HG03378 (cell line): ENCODE results near the gene C6orf89.
"Not testable (repeated sequence)": the region's sequence is repeated elsewhere in the genome, so short reads cannot be mapped to it uniquely, and the experiment has no call there.

Experiments
- ATAC-seq: cut with Tn5 transposase; IDR thresholded peaks from one replicate; pipeline ENCODE4 v1.9.1; 2021; ENCODE audit warnings: mild to moderate bottlenecking, moderate library complexity; ENCODE audit not compliant: unreplicated experiment

The C6orf89 gene

DNA sequence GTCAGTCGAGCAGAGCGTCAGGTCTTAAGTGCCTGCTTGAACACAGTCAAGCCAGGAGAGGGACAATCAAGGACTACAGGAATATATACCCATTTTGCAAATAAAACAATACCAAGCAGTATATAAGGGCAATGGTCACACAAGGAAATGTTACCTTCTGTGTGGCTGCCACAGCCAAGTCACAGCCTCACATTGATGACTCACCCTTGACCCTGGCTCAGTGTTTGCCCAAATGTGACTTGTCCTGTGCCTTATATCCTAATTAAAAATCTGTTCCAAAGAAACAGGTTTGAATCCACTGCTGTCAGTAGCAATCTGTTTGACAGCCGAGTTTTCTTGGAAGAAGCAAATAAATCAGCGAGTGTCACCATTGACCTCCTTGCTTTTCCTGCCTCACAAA, 34.3 kb downstream of the C6orf89 start:
- no peak for ATAC-seq

GRCh38 chr6:36920546-36920945, 34.8 kb downstream of the C6orf89 start:
- ATAC-seq, result no peak

DNA sequence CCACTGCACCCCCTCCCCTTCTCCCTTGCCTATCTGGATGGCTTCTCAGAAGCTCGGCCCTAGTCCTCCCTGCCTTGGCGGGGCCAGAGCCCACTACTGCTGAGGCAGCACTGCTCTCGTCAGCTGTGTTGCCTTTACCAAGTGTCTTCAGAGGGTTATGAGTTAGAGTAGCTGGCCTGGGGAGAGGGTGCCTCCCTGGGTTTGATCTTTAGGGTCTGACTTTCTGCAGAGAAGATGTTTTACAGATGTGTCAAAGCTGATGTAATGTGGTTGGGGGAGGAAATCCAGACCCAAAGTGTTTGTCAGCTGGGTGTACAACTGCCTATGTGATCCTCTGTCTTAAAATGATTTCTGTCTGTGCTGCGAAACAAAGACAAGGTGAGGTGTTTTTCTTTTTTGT, 38.4 kb downstream of the C6orf89 start:
- ATAC-seq, result no peak

- no peak for ATAC-seq
These were observed 39.1 kb downstream of the C6orf89 start for GRCh38 chr6:36924778-36925374.

DNA sequence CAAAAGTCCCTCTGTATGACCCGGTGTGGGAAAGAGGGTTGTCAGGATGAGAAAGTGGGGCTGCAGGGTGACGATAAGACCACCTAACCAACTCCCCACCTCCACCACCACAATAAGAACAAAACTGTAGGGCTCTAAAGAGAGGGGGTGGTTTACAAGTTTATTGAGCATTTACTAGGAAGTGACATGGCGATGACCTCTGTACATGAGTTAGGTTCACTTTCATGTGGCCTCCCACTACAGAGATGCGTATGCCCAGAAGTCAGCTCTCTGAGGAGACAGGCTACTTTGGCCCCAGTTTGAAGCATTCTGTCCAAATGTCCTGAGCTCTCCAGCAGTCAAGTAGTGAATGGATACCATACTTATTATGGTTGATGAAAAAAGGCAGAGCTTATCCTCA, 40.1 kb downstream of the C6orf89 start:
- ATAC-seq, result no peak

DNA sequence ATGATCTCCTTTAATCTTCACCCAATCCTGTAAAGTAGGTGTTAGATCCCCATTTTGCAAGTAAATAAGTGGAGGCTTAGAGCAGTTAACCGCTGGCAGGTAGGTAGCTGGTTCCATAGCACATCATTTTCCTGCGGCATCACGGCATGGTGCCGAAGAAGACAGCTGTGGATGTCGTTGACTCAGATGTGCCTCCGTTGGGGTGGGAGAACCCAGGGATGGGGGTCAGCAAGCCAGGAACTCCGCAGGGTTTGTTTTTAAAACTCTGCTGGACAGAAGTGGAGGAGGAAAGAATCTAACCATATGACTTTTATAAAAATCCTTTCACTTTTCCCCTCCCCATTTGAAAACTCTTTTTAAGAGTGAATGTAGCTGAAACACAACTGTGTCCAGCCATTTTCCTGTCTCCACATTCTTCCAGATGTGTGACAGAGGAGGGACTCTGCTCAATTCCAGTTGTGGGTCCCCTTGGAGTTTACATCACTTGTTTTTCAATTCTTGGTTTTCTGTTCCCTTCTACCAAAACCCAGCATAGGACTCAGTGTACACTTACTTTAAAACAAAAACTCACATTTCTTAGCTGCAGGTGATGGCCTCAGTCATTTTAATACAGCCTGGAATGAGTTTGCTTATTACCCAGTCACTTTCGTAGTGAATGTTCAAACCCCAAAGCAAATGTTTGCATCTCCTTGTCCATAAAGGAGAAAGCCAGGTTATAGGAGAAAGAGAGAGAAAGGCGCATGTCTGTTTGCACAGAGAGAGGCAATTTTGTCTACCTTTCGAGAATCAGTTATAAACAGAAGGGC, 41.2 kb downstream of the C6orf89 start:
- no peak for ATAC-seq

- no peak for ATAC-seq
These were observed 42.2 kb downstream of the C6orf89 start for GRCh38 chr6:36927691-36928546.

GRCh38 chr6:36928547-36928918, 42.8 kb downstream of the C6orf89 start:
- no peak for ATAC-seq

- ATAC-seq, result no peak
These were observed 43.4 kb downstream of the C6orf89 start for GRCh38 chr6:36929152-36929551.

DNA sequence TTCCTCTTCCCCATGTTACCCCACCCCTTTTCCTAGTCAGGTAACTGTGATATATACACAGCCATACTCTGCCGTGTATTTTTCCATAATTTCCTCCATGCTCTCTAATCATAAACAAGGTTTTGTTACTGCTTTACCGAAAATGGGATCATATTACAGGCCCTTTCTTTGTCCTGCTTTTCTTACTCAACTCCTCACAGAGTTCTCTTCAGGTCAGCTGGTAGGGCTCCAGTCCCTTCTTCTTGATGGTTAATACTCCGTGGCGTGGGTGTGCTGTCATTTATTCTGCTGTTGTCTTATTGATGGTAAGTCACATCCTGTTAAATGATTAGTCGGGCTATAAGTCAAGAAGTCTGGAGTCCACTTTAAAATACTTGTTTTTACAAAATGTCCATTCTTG, 43.9 kb downstream of the C6orf89 start:
- ATAC-seq, result no peak

DNA sequence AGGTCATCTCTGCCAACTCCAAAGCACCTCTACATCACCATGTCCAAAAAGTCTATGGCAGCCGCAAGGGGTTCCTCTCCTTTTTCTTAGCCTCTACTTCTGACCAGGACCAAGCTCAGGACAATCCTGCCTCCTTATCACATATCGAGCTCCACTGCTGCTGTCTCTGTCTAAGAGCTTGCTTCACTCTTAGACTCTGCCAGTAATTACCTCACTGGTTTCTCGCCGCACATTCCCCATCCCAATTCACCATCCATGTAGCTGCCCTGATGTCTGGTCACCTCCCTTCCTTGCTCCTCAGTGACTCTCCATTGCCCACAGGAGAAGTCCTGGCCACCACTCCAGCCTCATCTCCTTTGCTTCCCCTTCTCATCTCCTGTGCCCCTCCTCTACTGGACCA, 44.7 kb downstream of the C6orf89 start:
- no peak for ATAC-seq

DNA sequence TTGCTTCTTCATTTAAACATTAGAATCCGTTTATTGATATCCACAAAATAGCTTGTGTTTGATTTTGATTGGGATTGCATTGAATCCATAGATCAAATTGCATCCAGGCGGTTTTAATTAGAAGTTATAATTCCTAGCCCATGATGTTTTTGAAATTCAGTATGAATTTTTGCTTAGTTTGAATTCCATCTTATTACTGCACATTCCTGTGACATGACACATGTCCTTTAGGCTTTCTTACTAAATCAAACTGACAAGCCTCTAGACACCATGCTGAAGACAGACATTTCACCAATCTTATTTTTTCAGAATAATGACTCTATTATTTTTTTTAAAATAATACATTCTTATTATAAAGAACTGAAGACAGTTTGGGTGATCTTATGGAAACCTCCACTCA, 47.4 kb downstream of the C6orf89 start:
- no peak for ATAC-seq

GRCh38 chr6:36933519-36933918, 47.8 kb downstream of the C6orf89 start:
- no peak for ATAC-seq

- no peak for ATAC-seq
These were observed 49.1 kb downstream of the C6orf89 start for GRCh38 chr6:36934901-36935300.

GRCh38 chr6:36936824-36937223, 51.1 kb downstream of the C6orf89 start:
- ATAC-seq, result no peak

GRCh38 chr6:36937896-36938295, 52.1 kb downstream of the C6orf89 start:
- ATAC-seq, result no peak

DNA sequence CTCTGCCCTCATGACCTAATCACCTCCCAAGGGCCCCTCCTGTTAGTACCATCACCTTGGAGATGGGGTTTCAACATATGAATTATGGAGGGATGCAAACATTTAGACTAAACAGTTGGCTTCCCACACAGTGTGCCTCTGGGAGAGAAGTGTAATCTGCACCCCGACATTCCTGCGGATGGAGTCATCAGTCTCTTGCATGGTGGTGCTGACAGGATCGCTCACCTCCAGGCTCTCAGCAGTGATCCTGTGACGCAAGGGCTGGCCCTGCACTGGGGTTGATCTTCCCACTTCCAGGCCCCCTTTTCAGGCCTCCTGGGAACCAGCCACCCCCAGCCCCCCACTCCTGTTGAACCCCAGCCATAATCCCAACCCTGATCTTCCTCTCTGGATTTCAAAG, 52.8 kb downstream of the C6orf89 start:
- ATAC-seq, result no peak

DNA sequence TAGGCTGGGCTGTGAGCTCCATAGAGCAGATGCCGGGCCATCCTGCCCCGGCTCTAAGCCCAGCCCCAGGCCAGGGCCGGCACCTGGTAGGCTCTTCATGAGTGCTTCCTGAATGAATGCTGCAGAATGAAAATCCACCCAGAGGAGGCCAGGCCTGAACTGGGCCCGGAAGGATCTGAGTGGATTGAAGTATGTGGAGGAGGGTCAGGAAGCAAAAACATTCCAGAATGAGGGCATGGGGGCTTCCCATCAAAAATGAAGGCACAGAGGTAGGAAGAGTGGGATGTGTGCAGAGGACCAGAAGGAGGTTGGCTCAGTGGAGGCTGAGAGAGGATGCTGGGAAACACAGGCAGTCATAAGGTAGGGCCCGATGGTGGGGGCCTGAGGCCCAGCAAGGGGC, 53.3 kb downstream of the C6orf89 start:
- not testable (repeated sequence) for ATAC-seq

DNA sequence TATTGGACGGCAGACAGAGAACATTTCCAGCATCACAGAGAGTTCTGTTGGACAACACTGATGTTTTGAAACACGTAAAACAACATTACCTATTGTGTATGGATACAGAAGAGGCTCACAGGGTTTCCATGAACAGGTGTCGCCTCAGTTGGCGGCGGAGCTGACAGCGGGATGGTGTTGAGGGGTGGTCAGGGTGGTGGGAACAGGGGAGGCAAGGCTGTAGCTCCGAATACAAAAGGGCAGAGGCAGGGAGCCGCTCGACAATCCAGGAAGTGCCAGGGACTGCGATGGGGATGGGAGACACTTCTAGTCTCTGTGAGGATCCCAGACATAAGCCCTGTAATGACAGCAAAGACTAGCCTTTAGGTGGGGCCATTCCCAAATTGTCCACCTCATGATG, 54.3 kb downstream of the C6orf89 start:
- ATAC-seq, result no peak

DNA sequence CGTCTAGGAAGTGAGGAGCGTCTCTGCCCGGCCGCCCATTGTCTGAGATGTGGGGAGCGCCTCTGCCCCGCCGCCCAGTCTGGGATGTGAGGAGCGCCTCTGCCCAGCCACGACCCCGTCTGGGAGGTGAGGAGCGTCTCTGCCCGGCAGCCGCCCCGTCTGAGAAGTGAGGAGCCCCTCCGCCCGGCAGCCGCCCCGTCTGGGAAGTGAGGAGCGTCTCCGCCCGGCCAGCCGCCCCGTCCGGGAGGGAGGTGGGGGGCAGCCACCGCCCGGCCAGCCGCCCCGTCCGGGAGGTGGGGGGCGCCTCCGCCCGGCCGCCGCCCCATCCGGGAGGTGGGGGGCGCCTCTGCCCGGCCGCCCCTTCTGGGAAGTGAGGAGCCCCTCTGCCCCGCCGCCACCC, 55.8 kb downstream of the C6orf89 start:
- not testable (repeated sequence) for ATAC-seq

DNA sequence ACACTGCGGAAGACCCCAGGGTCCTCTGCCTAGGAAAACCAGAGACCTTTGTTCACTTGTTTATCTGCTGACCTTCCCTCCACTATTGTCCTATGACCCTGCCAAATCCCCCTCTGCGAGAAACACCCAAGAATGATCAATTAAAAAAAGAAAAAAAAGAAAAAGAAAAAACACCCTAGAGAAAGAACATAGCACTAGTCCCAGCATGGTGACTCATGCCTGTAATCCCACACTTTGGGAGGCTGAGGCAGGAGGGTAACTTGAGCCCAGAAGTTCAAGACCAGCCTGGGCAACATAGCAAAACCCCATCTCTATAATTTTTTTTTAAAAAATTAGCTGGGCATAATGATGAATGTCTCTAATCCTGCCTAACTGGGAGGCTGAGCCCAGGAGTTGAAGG, 56.6 kb downstream of the C6orf89 start:
- not testable (repeated sequence) for ATAC-seq

DNA sequence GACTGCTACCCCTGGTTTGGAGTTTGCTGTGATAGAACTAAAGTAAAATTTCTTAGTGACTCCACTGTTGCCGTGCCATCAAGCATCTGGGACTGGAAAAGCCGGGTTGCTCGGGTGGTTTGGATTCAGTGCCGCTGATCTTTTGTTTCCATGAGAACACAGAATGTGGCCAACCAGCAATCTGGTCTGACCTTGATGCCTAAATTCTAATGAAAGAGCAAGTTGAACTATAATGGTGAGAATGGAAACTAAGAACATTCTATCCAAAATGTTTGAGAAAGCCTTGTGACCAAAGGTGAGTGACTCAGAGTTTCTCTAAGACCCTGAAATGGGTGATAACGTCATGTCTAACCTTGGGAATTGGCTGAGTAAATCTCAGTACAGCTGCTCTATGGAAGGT, 58.9 kb downstream of the C6orf89 start:
- ATAC-seq, result no peak
